Activated T-cell treated with anti-CD3 and anti-CD28 coated beads, Interleukin-2, amount 50 U/mL, for 72 hours (primary cell): Measurements from ENCODE around the gene FCGBP. TPM values are rescaled to one million over a fixed set of nuclear protein-coding genes. Genes with fewer than 3 reads are reported as not detected.
"Not testable (repeated sequence)": the region's sequence is repeated elsewhere in the genome, so short reads cannot be mapped to it uniquely, and the experiment has no call there.

Experiments
- ATAC-seq, 2 donors: fragments of 150-1000 bp; cut with Tn5 transposase; replicated peaks in 1 of 2; 2 replicates each; pipeline ENCODE4 v1.10.0; 2021; ENCODE audit warnings: moderate library complexity in 2 of 2, mild to moderate bottlenecking in 1 of 2
- DNase-seq, 2 donors: peaks; one replicate each; pipeline ENCODE4 v3.0.0; 2021 to 2022; ENCODE audit warnings: mixed read lengths in 1 of 2
- H3K27ac Mint-ChIP-seq: one replicate; pipeline ENCODE4 v1.8.0; 2022; ENCODE audit warnings: mild to moderate bottlenecking, moderate library complexity, mixed read lengths
- H3K27me3 Mint-ChIP-seq: one replicate; pipeline ENCODE4 v1.8.0; 2022; ENCODE audit warnings: low read depth, mixed read lengths
- H3K36me3 Mint-ChIP-seq, 2 donors: one replicate each; pipeline ENCODE4 v1.8.0; 2022; ENCODE audit warnings: mixed read lengths in 2 of 2, mild to moderate bottlenecking in 1 of 2; ENCODE audit not compliant: insufficient read depth in 2 of 2
- H3K4me1 Mint-ChIP-seq: one replicate; pipeline ENCODE4 v1.8.0; 2022; ENCODE audit warnings: low read depth, mixed read lengths
- H3K4me3 Mint-ChIP-seq, 2 donors: one replicate each; pipeline ENCODE4 v1.8.0; 2022; ENCODE audit warnings: mild to moderate bottlenecking in 2 of 2, mixed read lengths in 2 of 2, moderate library complexity in 2 of 2
- H3K9me3 Mint-ChIP-seq, 2 donors: one replicate each; pipeline ENCODE4 v1.8.0; 2022; ENCODE audit warnings: mixed read lengths in 2 of 2
- total RNA-seq, 2 donors: library from RNA; stranded (reverse); gene quantifications; one replicate each; pipeline ENCODE4 v1.2.3, GENCODE V29; 2022

FCGBP gene
- total RNA-seq, 2 donors from 2014 or later, result 7.2 to 13.4 TPM

DNA sequence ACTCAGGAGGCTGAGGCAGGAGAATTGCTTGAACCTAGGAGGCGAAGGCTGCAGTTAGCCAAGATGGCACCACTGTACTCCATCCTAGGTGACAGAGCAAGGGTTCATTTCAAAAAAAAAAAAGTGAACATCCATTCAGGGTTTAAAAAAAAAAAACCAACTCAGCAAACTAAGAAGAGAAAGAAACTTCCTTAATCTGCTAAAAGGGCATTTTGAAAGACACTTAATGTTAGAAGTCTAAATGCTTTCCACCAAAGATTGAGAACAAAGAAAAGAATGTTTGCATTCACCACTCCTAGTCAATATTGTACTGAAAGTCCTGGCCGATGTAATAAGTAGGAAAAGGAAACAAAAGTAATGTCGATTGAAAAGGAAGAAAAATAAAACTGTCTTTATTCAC lies 29.5 kb upstream of the FCGBP start:
- peaks cover 37% of the 10 kb centered on the region for H3K4me1 Mint-ChIP-seq
- no peaks in the 10 kb centered on the region for H3K9me3 Mint-ChIP-seq
- ATAC-seq (no peak), DNase-seq (no peak)
- no peak overlapping the region for H3K4me3 Mint-ChIP-seq
- no peaks in the 10 kb centered on the region for H3K36me3 Mint-ChIP-seq
- no peaks in the 10 kb centered on the region for H3K27me3 Mint-ChIP-seq
- H3K27ac Mint-ChIP-seq, result no peak overlapping the region

DNA sequence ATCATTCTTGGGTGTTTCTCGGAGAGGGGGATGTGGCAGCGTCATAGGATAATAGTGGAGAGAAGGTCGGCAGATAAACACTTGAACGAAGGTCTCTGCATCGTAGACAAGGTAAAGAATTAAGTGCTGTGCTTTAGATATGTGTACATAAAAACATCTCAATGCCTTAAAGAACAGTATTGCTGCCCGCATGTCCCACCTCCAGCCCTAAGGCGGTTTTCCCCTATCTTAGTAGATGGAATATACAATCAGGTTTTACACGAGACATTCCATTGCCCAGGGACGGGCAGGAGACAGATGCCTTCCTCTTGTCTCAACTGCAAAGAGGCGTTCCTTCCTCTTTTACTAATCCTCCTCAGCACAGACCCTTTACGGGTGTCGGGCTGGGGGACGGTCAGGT lies 25.0 kb upstream of the FCGBP start:
- not testable (repeated sequence) for DNase-seq, H3K27me3 Mint-ChIP-seq, H3K9me3 Mint-ChIP-seq, H3K36me3 Mint-ChIP-seq, ATAC-seq
- Mint-ChIP-seq H3K27ac (peak overlapping the region; percentile 84), H3K4me3 (peak overlapping the region; percentile 49 to 76), H3K4me1 (peaks cover 35% of the 10 kb centered on the region)

- not testable (repeated sequence) for H3K9me3 Mint-ChIP-seq, H3K36me3 Mint-ChIP-seq, H3K27me3 Mint-ChIP-seq, DNase-seq
- peak; percentile 36 to 55 for ATAC-seq
- peak overlapping the region; percentile 84 for H3K27ac Mint-ChIP-seq
- peak overlapping the region; percentile 49 to 76 for H3K4me3 Mint-ChIP-seq
- peaks cover 36% of the 10 kb centered on the region for H3K4me1 Mint-ChIP-seq
Measured at GRCh38 chr19:39958942-39959341, 24.5 kb upstream of the FCGBP start.

GRCh38 chr19:39957886-39958285 lies 23.5 kb upstream of the FCGBP start:
- not testable (repeated sequence) for H3K4me3 Mint-ChIP-seq, DNase-seq, H3K36me3 Mint-ChIP-seq, H3K9me3 Mint-ChIP-seq, ATAC-seq, H3K27me3 Mint-ChIP-seq
- Mint-ChIP-seq H3K4me1 (peaks cover 39% of the 10 kb centered on the region), H3K27ac (peak overlapping the region; percentile 56)

DNA sequence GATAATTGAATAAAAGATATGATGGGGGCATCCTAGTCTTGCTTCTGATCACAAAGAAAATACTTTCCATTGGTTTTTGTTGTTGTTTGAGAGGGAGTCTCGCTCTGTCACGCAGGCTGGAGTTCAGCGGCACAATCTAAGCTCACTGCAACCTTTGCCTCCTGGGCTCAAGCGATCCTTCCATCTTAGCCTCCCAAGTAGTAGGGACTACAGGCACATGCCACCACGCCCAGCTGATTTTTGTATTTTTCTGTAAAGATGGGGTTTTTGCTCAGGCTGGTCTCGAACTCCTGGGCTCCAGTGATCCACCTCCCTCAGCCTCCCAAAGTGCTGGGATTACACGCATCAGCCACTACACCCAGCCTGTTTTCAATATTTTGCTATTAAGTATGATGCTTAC lies 19.5 kb upstream of the FCGBP start:
- Mint-ChIP-seq H3K27ac (peak overlapping the region; percentile 43), H3K4me3 (peak overlapping the region; percentile 47 to 73), H3K4me1 (peaks cover 62% of the 10 kb centered on the region), H3K9me3 (peaks cover 1 to 2% of the 10 kb centered on the region in 2 donors), H3K36me3 (peaks cover 6 to 9% of the 10 kb centered on the region in 2 donors), H3K27me3 (no peaks in the 10 kb centered on the region)
- DNase-seq (no peak), ATAC-seq (peak; percentile 19 to 27)

DNA sequence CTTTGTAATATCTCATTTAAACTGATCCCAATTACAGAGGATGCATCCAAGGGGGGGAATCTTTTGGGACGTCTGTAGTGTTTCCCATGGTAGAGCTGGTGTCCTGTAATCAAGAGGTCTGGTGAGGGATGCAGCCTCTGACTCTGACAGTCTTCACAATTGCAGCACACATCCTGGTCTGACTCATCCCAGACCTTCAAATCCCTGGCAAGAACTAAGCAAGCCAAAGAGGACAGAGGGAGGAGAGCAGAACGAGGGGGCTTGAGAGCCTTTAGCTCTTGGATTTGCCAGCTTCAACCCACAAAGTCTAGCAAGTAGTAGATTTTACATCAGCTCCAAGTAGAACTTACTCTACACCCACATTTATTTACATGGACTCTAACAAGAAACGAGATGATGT lies 17.3 kb upstream of the FCGBP start:
- Mint-ChIP-seq H3K36me3 (peaks cover 6 to 9% of the 10 kb centered on the region in 2 donors), H3K27me3 (no peaks in the 10 kb centered on the region), H3K4me3 (peak overlapping the region; percentile 70 to 73), H3K4me1 (peaks cover 78% of the 10 kb centered on the region), H3K27ac (peak overlapping the region; percentile 90), H3K9me3 (peaks cover 2 to 6% of the 10 kb centered on the region in 2 donors)
- DNase-seq, result no peak
- ATAC-seq, result peak; percentile 49 to 67

DNA sequence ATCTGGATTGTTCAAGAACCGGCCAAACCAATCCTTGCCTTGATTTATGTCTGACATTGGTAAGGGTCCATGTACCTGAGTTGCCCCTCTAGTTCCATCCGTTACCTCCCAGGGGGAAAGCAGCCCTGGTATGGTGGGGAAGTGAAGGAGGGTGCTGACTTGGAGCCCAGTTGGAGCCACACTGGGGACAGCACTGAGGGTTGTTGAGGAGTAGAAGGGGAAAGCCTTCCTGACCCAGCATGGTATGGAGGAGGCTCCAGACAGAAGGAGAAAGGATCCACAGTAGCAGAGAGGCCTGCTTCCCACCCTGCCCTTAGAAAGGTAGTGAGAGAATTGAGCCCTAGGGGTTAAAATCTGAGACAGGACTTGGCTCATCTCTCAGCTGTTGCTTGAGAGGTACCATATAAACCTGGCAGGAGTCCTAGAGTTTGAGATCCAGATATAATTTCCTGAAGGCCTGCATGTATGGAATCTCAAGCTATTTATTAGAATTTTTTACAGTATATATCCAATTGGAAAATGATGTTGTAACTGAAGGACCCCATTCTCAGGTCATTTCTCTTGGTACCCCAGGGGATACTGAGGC lies 16.7 kb upstream of the FCGBP start:
- H3K27ac Mint-ChIP-seq, result peak overlapping the region; percentile 90
- ATAC-seq (no peak), DNase-seq (no peak)
- H3K4me3 Mint-ChIP-seq, result peak overlapping the region; percentile 70 to 73
- H3K9me3 Mint-ChIP-seq, result peaks cover 2 to 6% of the 10 kb centered on the region in 2 donors
- peaks cover 83% of the 10 kb centered on the region for H3K4me1 Mint-ChIP-seq
- no peaks in the 10 kb centered on the region for H3K27me3 Mint-ChIP-seq
- H3K36me3 Mint-ChIP-seq, result peaks cover 6 to 9% of the 10 kb centered on the region in 2 donors

DNA sequence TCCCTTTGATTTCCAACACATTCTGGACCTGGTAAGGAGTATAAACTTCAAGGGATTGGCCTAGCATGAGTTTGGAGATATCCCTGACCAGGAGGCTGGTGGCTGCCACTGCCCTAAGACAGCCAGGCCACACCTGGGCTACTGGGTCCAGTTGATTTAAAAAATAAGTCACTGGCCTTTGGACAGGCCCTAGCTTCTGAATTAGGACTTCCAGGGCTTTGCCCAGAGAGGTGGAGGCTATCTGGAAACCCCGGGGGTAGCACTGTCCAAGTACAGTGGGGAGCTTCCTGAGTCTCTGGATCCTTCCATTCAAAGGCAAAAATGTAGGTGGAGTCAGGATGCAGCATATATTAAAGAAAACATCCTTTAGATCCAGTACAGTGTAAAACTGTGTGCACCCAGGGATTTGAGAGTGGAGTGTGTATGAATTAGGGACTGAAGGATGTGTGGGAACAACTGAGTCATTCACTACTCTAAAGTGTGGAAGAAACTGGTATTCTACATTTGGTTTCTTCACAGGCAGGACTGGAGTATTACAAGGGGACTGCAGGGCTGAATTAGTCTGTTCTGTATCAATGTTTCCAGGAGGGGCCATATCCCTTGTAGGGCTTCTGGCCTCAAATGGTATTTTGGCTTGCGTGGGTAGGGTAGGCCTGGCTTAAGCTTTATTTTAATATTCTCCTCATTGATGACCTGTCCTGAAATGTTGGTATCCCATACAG lies 14.8 kb upstream of the FCGBP start:
- peak in 1 of 2 donors; percentile 31 for ATAC-seq
- Mint-ChIP-seq H3K27me3 (no peaks in the 10 kb centered on the region), H3K36me3 (peaks cover 6 to 9% of the 10 kb centered on the region in 2 donors), H3K4me1 (peaks cover 80% of the 10 kb centered on the region), H3K9me3 (peaks cover 2 to 6% of the 10 kb centered on the region in 2 donors), H3K4me3 (peak overlapping the region in 1 of 2 donors; percentile 29), H3K27ac (peak overlapping the region; percentile 70)
- DNase-seq, result no peak

GRCh38 chr19:39946532-39946931 lies 12.1 kb upstream of the FCGBP start:
- Mint-ChIP-seq H3K4me1 (peaks cover 79% of the 10 kb centered on the region), H3K36me3 (peaks cover 3 to 4% of the 10 kb centered on the region in 2 donors), H3K27me3 (no peaks in the 10 kb centered on the region), H3K9me3 (peaks cover 0 to 4% of the 10 kb centered on the region in 2 donors), H3K27ac (no peak overlapping the region), H3K4me3 (no peak overlapping the region)
- ATAC-seq, result no peak
- DNase-seq, result no peak

DNA sequence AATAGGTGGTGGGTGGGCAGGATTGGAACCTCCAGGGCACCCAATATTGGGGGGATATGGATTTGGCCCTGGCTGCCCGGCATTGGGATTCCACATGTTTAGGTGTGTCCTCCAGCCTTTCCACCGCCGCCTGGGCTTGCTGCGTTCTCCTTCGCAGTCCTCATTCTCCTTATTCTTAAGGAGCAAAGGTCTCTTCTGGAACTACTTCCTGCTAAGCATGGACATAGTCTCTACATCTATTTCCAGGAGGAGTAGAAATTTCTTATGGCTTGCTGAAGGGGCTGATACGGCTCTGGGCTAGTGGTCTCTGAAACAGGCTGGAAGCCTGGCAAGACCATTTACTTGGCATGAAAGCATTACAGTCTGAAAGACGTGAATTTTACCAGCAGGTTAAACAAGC lies 9.2 kb upstream of the FCGBP start:
- peak overlapping the region; percentile 92 for H3K27ac Mint-ChIP-seq
- peaks cover 66% of the 10 kb centered on the region for H3K4me1 Mint-ChIP-seq
- peaks cover 10 to 13% of the 10 kb centered on the region in 2 donors for H3K36me3 Mint-ChIP-seq
- ATAC-seq (no peak), DNase-seq (no peak)
- no peaks in the 10 kb centered on the region for H3K27me3 Mint-ChIP-seq
- H3K4me3 Mint-ChIP-seq, result peak overlapping the region in 1 of 2 donors; percentile 25
- H3K9me3 Mint-ChIP-seq, result peaks cover 0 to 9% of the 10 kb centered on the region in 2 donors

GRCh38 chr19:39942366-39942730 lies 7.9 kb upstream of the FCGBP start:
- peak overlapping the region; percentile 72 to 77 for H3K4me3 Mint-ChIP-seq
- no peaks in the 10 kb centered on the region for H3K27me3 Mint-ChIP-seq
- ATAC-seq (no peak), DNase-seq (no peak)
- peaks cover 10 to 13% of the 10 kb centered on the region in 2 donors for H3K36me3 Mint-ChIP-seq
- peaks cover 62% of the 10 kb centered on the region for H3K4me1 Mint-ChIP-seq
- peak overlapping the region; percentile 87 for H3K27ac Mint-ChIP-seq
- H3K9me3 Mint-ChIP-seq, result peaks cover 0 to 5% of the 10 kb centered on the region in 2 donors

GRCh38 chr19:39941615-39942365 lies 7.4 kb upstream of the FCGBP start:
- Mint-ChIP-seq H3K4me3 (peak overlapping the region; percentile 72 to 77), H3K4me1 (peaks cover 63% of the 10 kb centered on the region), H3K36me3 (peaks cover 10 to 13% of the 10 kb centered on the region in 2 donors), H3K27ac (peak overlapping the region; percentile 87), H3K9me3 (peaks cover 0 to 5% of the 10 kb centered on the region in 2 donors), H3K27me3 (no peaks in the 10 kb centered on the region)
- ATAC-seq (peak; percentile 44 to 49), DNase-seq (peak; percentile 29 to 30)

DNA sequence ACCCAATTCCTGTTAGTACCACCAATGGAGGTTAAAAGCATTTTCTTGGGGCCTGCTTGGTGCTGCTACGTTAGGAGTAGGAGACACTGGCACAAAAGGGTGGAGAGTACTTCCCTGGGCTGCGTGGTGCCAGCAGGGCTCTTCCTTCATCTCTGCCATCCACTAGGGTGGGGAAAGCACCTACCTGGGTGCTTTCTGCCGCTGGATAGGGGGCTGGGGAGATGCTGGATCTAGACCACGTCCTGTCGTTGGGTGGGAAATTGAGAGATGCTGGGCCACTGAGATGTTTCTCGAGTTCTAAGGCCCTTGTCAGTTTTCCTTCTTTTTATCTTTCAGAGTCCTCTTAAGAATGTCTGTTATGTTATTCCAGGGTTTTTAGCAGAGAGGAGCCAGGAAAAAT lies 6.7 kb upstream of the FCGBP start:
- Mint-ChIP-seq H3K4me3 (peak overlapping the region; percentile 72 to 77), H3K36me3 (peaks cover 10 to 13% of the 10 kb centered on the region in 2 donors), H3K27ac (peak overlapping the region; percentile 87), H3K4me1 (peaks cover 63% of the 10 kb centered on the region), H3K27me3 (no peaks in the 10 kb centered on the region), H3K9me3 (peaks cover 0 to 5% of the 10 kb centered on the region in 2 donors)
- ATAC-seq (no peak), DNase-seq (no peak)
